GM12875 (cell line): ENCODE measurements around the gene POLR2J3.
"Not testable (repeated sequence)": the region's sequence is repeated elsewhere in the genome, so short reads cannot be mapped to it uniquely, and the experiment has no call there.

Experiments used
- H3K4me3 ChIP-seq: one replicate; pipeline ENCODE4 v1.5.1; 2011; ENCODE audit warnings: low read depth, low read length, control low read depth
- TF ChIP-seq, protein P1 (sequence below): IDR thresholded peaks from 2 replicates; pipeline ENCODE4 v1.5.1; 2011; ENCODE audit warnings: low read depth, mild to moderate bottlenecking, control low read depth, inconsistent platforms, low read length, moderate library complexity, borderline replicate concordance; ENCODE audit not compliant: insufficient read depth

The POLR2J3 gene

DNA sequence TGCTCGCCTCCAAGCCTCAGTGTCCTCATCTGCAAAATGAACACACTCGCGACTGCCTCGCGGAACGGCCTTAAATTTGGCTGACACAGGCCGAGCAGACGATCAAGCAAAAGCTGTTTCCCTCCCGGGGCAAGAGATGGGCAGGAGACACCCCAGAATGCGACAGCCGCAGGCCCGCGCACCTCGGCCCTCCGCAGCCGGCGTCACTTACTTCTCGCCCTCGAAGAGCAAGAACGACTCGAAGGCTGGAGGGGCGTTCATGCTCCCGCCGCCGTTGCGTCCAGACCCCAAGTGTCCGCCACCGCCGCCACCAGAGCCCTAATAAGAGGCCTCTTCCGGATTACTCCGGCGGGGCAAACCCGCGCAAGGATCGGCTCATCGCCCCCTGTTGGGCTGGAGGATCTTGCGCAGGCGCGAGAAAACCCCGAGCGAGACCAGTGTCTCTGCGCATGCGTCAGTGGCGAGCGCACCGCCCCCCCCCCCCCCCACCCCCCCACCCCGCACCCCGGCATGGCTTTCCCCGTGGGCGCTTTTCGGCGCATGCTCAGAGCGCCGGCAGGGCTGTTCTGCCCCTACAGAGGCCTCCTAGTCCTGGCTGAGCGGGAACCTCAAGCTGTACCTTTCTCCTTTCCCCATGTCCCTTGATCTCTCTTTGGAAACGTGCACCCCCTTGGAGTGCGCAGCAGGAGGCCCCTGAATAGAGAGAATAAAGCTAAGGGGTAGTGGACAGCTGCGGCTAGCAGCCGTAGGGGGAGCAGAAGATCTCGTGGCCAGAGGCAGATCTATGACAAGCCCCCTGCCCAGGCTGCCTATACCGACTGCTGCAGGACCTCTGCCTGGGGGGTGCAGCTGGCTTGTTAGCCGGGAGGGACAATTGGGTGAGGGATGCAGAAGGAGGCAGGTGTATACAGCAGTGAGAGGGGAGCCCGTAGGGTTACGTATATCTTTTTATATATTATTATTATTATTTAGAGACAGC, at the start of gene POLR2J3:
Gene POLR2J3 (minus strand): TSS at position 323 of the 979 bp plus-strand sequence. CDS start 62 bp downstream, at position 261.
- H3K4me3 ChIP-seq, result peak within 1 kb of the TSS; percentile 56
- TF ChIP-seq, protein P1, sequence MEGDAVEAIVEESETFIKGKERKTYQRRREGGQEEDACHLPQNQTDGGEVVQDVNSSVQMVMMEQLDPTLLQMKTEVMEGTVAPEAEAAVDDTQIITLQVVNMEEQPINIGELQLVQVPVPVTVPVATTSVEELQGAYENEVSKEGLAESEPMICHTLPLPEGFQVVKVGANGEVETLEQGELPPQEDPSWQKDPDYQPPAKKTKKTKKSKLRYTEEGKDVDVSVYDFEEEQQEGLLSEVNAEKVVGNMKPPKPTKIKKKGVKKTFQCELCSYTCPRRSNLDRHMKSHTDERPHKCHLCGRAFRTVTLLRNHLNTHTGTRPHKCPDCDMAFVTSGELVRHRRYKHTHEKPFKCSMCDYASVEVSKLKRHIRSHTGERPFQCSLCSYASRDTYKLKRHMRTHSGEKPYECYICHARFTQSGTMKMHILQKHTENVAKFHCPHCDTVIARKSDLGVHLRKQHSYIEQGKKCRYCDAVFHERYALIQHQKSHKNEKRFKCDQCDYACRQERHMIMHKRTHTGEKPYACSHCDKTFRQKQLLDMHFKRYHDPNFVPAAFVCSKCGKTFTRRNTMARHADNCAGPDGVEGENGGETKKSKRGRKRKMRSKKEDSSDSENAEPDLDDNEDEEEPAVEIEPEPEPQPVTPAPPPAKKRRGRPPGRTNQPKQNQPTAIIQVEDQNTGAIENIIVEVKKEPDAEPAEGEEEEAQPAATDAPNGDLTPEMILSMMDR, result peak; percentile 66

DNA sequence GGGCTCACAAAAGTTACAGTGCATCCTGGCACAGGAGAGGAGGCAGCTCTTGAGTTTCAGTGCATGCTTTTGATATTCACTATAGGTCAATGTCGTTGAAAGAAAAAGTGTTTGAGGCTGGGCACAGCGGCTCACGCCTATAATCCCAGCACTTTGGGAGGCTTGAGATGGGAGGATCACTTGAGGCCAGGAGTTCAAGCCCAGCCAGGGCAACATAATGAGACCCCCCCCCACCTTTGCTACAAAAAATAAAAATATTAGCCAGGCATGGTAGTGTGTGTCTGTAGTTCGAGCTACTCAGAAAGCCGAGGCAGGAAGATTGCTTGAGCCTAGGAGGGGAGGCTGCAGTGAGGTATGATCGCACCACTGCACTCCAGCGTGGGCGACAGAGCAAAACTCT, 45.7 kb upstream of the POLR2J3 start:
- H3K4me3 ChIP-seq, result not testable (repeated sequence)

- H3K4me3 ChIP-seq, result peak within 1 kb of the TSS; percentile 40
Observed at GRCh38 chr7:102616507-102617125, 44.2 kb upstream of the POLR2J3 start, which contains the start of gene RASA4. Gene RASA4 (minus strand): TSS chr7:102616756. CDS start chr7:102616689, 67 bp downstream.

DNA sequence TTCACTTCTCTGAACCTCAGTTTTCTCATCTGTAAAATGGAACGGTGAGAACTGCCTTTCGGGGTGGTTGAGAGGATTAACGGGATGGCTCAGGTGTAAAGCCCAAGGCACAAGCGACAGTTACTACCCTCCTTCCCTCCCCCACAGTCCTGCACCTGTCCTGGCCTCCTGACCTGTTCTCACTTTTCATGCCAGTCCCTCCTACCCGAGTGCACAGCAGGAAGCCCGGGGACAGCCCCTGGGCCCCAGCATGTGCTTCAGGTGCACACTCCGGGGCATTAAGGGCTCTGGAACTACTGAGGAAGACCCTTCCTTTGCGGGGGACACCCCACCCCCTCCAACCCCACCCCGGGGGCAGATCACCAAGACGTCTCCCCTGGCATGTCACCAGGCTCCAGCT, 43.5 kb upstream of the POLR2J3 start:
- not testable (repeated sequence) for H3K4me3 ChIP-seq

- H3K4me3 ChIP-seq, result not testable (repeated sequence)
Observed at GRCh38 chr7:102614873-102615272, 42.5 kb upstream of the POLR2J3 start.

DNA sequence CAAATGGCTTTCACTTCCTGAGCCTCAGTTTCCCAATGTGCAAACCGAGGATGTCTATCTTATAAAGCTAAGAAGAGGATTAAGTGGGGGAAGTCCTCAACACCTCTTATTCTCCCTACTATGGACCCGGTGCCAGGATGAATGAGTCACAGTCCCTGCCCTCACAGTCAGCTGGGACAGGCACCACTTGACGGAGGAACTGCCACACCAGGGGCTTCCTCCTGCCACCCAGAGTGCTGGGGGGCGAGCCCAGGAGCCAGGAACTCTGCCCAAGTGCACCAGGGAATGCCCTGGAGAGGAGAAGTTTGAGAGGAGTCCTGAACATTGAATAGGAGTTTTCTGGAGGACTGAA, 41.9 kb upstream of the POLR2J3 start:
- H3K4me3 ChIP-seq, result not testable (repeated sequence)

DNA sequence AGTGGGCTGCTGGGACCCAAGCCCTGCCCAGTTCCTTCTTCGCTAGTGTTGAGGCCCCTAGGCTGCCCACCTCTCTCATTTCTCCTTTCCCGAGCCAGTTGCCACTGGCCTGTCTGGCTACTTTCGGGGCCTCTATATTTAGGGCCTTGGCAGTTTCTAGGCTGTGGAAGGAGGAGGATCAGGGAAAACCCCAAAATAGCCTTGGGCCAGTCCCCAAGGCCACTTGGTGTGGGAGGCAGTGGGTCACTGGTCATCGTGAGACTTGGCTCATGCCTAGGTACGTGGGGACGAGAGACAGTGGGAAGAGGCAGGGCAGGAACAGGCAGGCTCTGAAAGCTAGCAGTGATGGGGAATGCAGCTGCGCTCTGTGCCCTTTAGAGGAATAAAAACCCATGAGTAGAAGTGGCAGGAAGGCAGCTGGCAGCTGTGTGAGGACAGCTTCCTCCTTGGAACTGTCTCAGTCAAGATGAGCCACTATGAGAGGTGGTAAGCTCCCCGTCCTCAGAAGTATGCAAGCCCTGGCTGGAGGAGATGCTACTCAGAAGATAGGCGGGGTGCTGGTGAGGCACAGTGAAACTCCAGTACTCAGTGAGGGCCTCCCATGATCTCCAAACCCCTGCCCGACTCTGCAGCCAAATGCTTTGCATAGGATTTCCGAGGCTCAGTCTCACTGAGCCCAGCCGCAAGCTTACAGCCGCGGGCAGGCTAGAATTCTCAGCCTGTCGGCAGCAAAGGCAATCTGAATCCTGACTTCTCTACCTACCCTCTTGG, 41.4 kb upstream of the POLR2J3 start:
- H3K4me3 ChIP-seq, result not testable (repeated sequence)

DNA sequence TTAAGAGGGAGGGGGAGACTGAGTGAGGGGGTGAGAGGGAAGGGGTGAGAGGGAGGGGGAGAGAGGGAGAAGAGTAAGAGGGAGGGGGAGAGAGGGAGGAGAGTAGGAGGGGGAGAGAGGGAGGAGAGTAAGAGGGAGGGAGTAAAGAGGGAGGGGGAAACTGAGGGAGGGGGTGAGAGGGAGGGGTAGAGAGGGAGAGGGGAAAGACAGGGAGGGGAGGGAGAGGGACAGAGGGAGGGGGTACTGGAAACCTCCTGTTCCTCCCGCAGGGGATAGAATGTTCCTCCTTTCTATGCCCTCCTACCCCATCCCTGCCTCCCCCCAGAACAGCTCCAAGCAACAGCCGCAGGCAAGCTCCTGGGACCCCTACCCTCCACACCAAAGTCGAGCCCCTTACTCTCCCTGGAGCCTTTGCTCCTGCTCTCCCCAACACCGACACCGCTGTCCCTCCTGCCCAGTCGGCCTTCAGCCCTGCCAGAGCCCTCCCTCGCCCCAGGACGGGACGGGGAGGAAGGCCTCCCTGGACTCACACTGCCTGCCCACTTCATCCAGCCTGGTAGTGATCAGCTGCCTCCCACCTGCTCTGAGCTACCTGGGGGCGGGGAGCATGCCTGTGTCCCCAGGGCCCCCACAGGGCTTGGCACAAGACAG, 39.4 kb upstream of the POLR2J3 start:
- H3K4me3 ChIP-seq, result peak overlapping the region; percentile 23

GRCh38 chr7:102611013-102611674, 38.8 kb upstream of the POLR2J3 start:
- H3K4me3 ChIP-seq, result not testable (repeated sequence)

GRCh38 chr7:102610441-102610840, 38.1 kb upstream of the POLR2J3 start:
- H3K4me3 ChIP-seq, result not testable (repeated sequence)

DNA sequence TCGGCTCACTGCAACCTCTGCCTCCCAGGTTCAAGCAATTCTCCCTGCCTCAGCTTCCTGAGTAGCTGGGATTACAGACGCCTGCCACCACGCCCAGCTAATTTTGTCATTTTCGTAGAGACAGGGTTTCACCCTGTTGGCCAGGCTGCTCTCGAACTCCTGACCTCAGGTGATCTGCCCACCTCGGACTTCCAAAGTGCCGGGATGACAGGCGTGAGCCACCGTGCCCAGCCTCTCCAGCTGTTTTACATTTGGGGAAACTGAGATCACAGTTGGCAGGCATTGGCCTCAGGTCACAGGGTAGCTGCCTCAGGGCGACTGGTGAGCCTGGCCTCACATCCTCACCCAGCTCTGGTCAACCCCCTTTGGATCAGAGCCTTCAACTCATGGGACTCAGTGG, 37.4 kb upstream of the POLR2J3 start:
- not testable (repeated sequence) for H3K4me3 ChIP-seq

DNA sequence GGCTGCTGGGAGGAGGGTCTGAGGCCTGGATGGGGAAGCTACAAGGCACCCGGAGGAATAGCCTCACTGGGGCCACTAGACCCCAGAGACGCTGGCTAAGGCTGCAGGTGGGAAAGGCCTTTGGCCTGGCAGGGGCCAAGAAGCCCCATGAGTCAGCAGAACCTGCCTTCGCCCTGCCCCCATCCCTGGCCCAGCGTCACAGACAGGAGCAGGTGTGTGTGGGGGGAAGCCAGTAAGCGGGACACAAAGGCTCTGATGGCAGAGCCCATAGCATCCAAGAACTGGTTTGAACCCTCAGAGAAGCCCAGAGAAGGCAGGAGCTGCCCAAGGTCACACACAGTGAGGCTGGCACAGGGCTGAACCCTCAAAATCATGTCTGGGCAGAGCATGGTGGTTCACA, 34.5 kb upstream of the POLR2J3 start:
- H3K4me3 ChIP-seq, result not testable (repeated sequence)

- not testable (repeated sequence) for H3K4me3 ChIP-seq
Observed at GRCh38 chr7:102604431-102605145, 32.2 kb upstream of the POLR2J3 start.

DNA sequence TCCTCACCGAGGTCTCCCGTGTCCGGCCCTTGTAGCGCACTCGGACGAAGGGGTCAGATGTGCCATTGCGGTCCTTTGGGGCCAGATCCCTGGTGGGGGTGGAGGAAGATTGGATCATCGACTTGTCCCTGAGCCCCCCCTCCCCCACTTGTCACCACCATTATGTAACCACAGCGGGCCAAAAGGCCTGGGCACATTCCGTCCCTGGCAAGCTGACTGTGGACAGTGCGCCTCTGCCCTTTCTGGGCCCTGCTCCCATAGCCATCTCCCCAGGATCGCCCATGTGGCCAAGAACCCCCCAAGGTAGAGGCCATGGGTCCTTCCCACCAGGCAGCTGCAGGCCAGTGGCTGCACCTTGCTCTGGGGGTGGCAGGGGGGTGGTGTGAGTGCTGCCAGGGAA, 29.9 kb upstream of the POLR2J3 start:
- not testable (repeated sequence) for H3K4me3 ChIP-seq

DNA sequence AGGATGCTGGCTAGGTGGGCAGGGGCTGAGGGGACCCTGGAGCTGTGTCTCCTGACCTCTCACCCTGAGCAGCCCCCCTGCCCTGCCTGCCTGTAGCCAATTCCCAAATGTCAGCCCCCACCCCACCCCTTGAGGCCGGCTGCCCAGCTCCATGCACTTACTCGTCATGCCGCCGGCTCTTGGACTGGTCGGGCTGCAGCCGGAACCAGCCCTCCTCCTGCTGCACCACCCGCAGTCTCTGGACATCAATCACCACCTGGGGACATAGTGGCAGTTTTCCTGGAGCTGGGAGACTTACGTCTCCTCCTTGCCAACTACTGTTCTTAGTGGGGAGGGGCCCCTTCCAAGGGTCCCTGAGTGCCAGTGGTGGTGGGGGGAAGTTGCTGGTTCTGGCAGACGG, 27.3 kb upstream of the POLR2J3 start:
- not testable (repeated sequence) for H3K4me3 ChIP-seq

DNA sequence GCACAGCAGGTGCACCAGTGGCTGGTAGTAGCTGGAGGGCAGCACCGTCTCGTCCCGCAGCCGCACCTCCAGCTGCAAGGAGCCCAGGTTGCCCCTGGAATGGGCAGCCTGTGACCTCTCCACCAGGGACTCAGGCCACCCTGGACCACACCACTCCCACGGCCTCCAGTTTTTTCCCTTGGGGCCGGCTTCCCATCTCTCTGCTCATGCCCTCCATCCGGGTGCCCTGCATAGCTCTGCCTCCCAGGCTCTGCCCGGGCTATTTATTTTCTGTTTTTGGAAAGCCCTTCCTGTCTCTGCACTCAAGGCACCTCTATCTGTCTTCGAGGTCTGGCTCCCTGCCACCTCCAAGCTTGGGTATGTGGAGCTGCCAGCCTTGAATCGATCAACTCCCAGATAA, 23.7 kb upstream of the POLR2J3 start:
- not testable (repeated sequence) for H3K4me3 ChIP-seq

GRCh38 chr7:102593637-102594334, 21.4 kb upstream of the POLR2J3 start:
- H3K4me3 ChIP-seq, result not testable (repeated sequence)
